Activated CD8-positive, alpha-beta memory T cell treated with anti-CD3 and anti-CD28 coated beads, Interleukin-2, amount 50 U/mL, for 4 hours (primary cell): ENCODE measurements around the gene CDH5.
"Not testable (repeated sequence)": the region's sequence is repeated elsewhere in the genome, so short reads cannot be mapped to it uniquely, and the experiment has no call there.

Experiments
- DNase-seq: peaks from one replicate; pipeline ENCODE4 v3.0.0-alpha.2; 2020

The CDH5 gene

DNA sequence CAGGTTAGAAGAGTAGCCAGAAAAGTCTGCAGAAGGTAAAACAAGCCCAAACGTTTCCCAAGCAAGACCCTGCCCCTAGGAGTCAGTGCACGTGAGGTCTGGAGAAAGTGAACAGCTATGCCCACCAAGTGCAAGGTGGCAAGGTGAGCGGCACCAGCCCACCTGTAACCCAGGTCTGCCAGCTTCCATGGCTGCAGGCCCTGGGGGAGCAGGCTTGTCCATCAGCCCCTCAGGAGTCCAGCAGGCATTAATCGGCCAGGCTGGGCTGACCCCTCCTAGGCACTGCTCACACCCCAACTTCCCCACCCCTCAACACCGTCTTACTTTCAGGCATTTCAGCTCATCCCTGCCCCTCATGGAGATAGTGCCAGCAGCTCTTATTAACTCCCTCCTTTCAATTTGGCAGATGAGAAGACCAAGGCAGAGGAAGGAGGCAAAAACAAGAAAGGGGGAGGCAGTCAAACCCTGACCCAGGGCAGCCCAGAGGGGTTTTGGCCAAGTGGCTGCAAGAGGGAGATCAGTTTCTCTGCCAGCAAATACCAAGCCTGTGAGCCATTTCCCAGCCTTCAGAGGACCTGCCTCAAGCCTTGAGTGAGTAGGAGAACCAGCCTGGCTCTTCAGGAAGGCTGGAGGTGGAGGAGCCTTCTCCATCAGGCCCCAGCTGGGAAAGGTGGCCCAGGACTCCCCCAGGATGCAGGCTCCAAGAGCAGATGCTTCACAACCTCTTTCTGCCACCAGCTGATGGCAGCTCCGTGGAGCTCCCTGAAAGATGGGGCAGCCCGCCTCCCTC, 75.3 kb downstream of the CDH5 start:
- no peak for DNase-seq

DNA sequence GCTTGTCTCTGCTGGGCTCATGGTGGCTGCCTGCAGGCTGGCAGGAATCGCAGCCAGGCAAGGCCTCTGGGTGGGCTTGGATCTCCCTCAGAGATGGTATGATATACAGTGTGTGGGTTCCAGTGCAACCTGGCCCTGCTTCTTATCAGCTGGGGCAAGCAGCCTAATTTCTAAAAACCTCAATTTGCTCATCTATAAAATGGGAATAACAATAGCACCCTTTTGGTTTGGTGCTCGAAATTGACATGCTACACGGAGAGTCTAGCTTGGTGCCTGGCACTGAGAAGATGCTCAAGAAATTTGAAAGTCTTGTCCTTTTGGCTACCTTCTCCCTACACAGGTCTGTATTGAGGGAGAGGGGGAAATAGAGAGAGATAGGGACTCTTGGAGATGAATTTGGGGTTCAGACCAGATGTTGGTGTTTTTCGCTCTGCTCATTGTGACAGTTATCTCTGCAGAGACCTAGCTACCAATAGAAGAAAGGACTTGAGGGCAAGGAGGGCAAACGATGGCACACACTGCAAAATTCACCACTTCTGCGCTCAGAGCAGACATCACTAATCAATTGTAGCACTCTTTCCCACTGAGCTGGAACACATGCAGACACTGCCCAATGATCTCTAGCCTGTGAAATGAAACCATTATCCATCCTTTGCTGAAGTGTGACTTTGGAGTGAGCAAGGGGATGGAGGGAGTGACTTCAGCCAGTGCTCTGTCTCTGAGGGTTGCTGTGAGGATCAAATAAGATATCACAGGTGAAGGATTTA, 76.2 kb downstream of the CDH5 start:
- no peak for DNase-seq

DNA sequence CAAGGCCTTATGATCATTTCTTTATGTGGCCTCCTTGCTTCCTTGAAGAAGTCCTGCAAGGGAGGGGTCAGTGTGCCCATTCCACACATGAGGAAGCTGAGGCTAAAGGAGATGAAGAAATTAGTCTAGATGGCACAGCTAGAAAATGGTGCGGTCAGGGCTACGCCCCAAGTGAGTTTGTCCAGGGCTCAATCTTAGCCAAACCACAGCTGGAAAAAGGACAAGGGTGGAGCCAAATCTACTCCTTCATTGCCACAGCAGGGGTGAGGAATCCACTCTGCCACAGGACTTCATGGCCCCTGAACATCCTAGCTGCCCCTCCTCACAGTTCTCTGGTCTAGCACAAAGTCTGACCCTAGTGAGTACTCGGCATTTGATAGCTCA, 76.8 kb downstream of the CDH5 start:
- no peak for DNase-seq

DNA sequence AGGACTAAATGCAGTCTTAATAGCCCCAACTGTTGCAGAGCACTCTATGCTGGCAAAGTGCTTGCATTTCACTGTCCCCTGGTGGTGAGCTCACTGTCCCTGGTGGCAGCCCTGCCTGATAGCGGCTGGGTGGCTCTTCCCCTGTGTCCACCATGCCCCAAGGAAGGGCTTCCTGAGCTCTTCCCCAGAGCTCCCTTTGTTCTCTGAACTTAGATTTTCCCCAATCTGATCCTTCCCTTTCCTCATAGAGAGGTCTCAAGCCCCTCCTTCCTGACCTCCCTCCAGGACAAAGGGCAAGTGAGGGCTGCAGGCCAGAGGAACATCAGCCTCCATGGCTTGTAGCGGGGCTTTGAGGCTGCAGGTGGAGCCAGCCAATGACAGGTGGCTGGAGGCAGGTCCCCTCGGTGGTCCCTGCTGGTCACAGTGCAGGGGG, 77.6 kb downstream of the CDH5 start:
- DNase-seq: no peak

DNA sequence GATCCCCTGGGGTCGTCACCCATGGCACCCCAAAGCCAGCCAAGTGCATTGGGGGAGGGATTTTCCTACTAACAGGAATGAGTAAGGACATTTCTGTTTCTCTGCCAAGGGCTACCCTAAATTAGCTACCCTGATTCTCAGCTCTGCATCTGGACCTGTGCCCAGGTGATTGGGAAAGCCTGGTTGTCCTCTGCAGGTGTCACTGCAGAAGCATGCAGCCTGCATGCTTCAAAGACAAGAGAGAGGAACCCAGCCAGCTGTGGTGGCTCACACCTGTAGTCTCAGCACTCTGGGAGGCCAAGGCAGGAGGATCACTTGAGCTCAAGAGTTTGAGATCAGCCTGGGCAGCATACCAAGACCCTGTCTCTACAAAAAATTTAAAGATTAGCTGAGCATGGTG, 80.2 kb downstream of the CDH5 start:
- DNase-seq: no peak

DNA sequence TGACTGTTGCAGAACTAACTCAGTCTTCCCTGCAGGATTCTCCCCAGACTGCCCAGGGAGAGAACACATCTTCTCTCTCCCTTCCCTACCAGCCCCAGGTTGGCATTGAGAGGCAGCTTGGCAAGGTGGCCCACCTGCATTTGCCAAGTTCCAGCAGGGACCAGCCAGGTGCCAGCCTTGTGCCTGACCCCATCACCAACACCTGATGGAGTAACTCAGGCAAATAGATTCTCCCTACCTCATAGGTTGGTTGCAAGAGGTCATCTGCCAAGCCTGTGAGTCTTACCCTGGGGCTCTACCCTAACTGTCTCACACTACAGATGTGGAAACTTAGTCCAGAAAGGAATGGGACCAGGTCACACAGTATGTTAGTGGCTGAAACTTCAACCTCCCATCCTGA, 81.0 kb downstream of the CDH5 start:
- no peak for DNase-seq

DNA sequence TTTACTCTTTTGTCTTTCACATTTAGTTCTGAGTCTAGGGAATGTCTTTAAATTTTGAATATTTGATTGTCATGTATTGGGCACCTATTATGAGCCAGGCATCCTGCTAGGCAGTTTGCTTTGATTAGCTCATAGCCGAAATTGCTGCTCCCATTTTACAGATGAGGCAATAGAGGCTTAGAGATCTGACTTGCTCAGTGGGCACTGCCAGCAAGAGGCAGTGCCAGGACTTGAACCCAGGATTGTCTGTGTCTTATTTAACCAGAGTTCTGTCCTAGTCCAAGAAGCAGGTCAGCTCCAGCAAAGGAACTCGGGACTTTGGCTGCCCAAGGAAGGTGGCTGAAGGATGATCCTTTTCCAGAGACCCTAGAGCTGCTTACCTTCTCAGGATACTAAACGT, 85.1 kb downstream of the CDH5 start:
- no peak for DNase-seq

DNA sequence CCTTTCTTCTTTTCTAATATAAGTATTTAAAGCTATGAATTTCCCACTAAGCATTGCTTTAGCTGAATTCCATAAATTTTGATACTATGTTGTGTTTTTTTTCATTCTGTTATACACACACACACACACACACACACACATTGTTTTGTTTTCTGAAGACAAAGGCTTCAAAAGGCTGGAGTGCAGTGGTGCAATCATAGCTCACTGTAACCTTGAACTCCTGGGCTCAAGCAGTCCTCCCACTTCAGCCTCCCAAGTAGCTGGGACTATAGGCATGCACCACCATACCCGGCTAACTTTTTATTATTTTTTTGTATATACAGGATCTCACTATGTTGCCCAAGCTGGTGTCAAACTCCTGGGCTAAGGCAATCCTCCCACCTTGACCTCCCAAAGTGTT, 86.7 kb downstream of the CDH5 start:
- DNase-seq: not testable (repeated sequence)
